HG03045 (cell line): Measurements from ENCODE around the gene MLF2.
A peak's percentile ranks its signal among the peaks of the same experiment; 100 is the strongest.
"Not testable (repeated sequence)": the region's sequence is repeated elsewhere in the genome, so short reads cannot be mapped to it uniquely, and the experiment has no call there.

ENCODE experiments used
- ATAC-seq: cut with Tn5 transposase; IDR thresholded peaks from one replicate; pipeline ENCODE4 v1.9.1; 2021; ENCODE audit warnings: mild to moderate bottlenecking, moderate library complexity; ENCODE audit not compliant: unreplicated experiment

MLF2 gene

GRCh38 chr12:6765634-6766581 lies 13.0 kb upstream of the MLF2 start, which contains the start of gene PTMS:
Gene PTMS (plus strand): TSS chr12:6766363. CDS start chr12:6766706, 343 bp downstream.
- peak; percentile 21 for ATAC-seq

- no peak for ATAC-seq
Measured at GRCh38 chr12:6765048-6765633, 12.2 kb upstream of the MLF2 start.

GRCh38 chr12:6764011-6764828 lies 11.3 kb upstream of the MLF2 start:
- ATAC-seq: peak; percentile 83

GRCh38 chr12:6763380-6763779 lies 10.4 kb upstream of the MLF2 start:
- no peak for ATAC-seq

- ATAC-seq: no peak
Measured at GRCh38 chr12:6759741-6760140, 6.8 kb upstream of the MLF2 start.

GRCh38 chr12:6758506-6759095 lies 5.7 kb upstream of the MLF2 start:
- ATAC-seq: no peak

- no peak for ATAC-seq
Measured at GRCh38 chr12:6757028-6757690, 4.2 kb upstream of the MLF2 start.

GRCh38 chr12:6754411-6754810 lies 1.5 kb upstream of the MLF2 start:
- no peak for ATAC-seq

GRCh38 chr12:6753772-6754356 lies 923 bp upstream of the MLF2 start:
- ATAC-seq: no peak

- ATAC-seq: peak; percentile 3
Measured at GRCh38 chr12:6752167-6752920, 597 bp downstream of the MLF2 start.

- ATAC-seq: no peak
Measured at GRCh38 chr12:6751767-6752166, 1.2 kb downstream of the MLF2 start.

GRCh38 chr12:6750506-6750905 lies 2.4 kb downstream of the MLF2 start:
- no peak for ATAC-seq

- ATAC-seq: no peak
Measured at GRCh38 chr12:6748761-6749160, 4.2 kb downstream of the MLF2 start.

- no peak for ATAC-seq
Measured at GRCh38 chr12:6747216-6747615, 5.7 kb downstream of the MLF2 start.

- ATAC-seq: no peak
Measured at GRCh38 chr12:6745741-6746525, 7.0 kb downstream of the MLF2 start.

GRCh38 chr12:6743300-6743699 lies 9.6 kb downstream of the MLF2 start:
- not testable (repeated sequence) for ATAC-seq

- no peak for ATAC-seq
Measured at GRCh38 chr12:6742834-6743233, 10.1 kb downstream of the MLF2 start.

GRCh38 chr12:6742080-6742479 lies 10.9 kb downstream of the MLF2 start:
- not testable (repeated sequence) for ATAC-seq

GRCh38 chr12:6736754-6737153 lies 16.2 kb downstream of the MLF2 start:
- no peak for ATAC-seq
